ENCODE data around the gene GFRA1. TPM values are rescaled to one million over a fixed set of nuclear protein-coding genes. Genes with fewer than 3 reads are reported as not detected.
A peak's percentile ranks its signal among the peaks of the same experiment; 100 is the strongest.

GFRA1 gene
- polyA plus RNA-seq, 1 donor (not counting 4 experiments of a cell fraction or from before 2014, with no cell fraction given) = not detected

GRCh38 chr10:116251602-116252395, 21.2 kb downstream of the GFRA1 start:
- DNase-seq (ENCODE audit: low read depth, low spot score) = no peak
- Histone ChIP-seq H3K27ac (ENCODE audit: control insufficient read depth, insufficient read depth, low read length) (no peak overlapping the region), H3K36me3 (ENCODE audit: control insufficient read depth in 2 of 2, extremely low read depth in 1 of 2, insufficient read depth in 2 of 2, low read length in 2 of 2) (no peaks in the 10 kb centered on the region), H3K9me1 (ENCODE audit: control insufficient read depth, extremely low read depth, insufficient read depth, low read length) (no peaks in the 10 kb centered on the region), H3K9ac (ENCODE audit: control insufficient read depth, extremely low read depth, insufficient read depth, low read length) (no peak overlapping the region), H4K20me1 (ENCODE audit: control insufficient read depth, extremely low read depth, insufficient read depth, low read length) (no peaks in the 10 kb centered on the region), H3K9me3 (ENCODE audit: control insufficient read depth, low read depth, low read length) (no peaks in the 10 kb centered on the region), H3K4me3 (ENCODE audit: control insufficient read depth in 2 of 3, extremely low read depth in 1 of 3, insufficient read depth in 2 of 3, low read depth in 1 of 3, low read length in 3 of 3) (no peak overlapping the region), H3K27me3 (ENCODE audit: control insufficient read depth, extremely low read depth, insufficient read depth, low read length) (no peaks in the 10 kb centered on the region), H3K4me1 (ENCODE audit: control insufficient read depth, extremely low read depth, insufficient read depth, low read length) (no peaks in the 10 kb centered on the region), H3K79me2 (ENCODE audit: control insufficient read depth, insufficient read depth, low read length) (no peaks in the 10 kb centered on the region), H3K4me2 (ENCODE audit: control insufficient read depth, extremely low read depth, insufficient read depth, low read depth, low read length) (no peak overlapping the region), H2AFZ (ENCODE audit: control insufficient read depth, low read length) (no peak overlapping the region)
- TF ChIP-seq EZH2 (IDR thresholded peaks at IDR 0.05; ENCODE audit: low read length) (no peak), CTCF (optimal IDR thresholded peaks at IDR 0.05 in 1 of 3, IDR thresholded peaks at IDR 0.05 in 1 of 3, conservative IDR thresholded peaks at IDR 0.05 in 1 of 3; ENCODE audit: extremely low read depth in 1 of 3, insufficient read depth in 2 of 3, low read length in 3 of 3) (no peak)
- dilution Hi-C loops (cut with MboI; ENCODE audit: extremely low pct_ligation_motif_present, low sequenced_read_pairs) = no loop called here
- FAIRE-seq = no peak

- FAIRE-seq (no peak), DNase-seq (ENCODE audit: low read depth, low spot score) (no peak)
- no peaks in the 10 kb centered on the region for H3K36me3 ChIP-seq (ENCODE audit: control insufficient read depth in 2 of 2, extremely low read depth in 1 of 2, insufficient read depth in 2 of 2, low read length in 2 of 2)
- H3K27ac ChIP-seq (ENCODE audit: control insufficient read depth, insufficient read depth, low read length) = no peak overlapping the region
- H4K20me1 ChIP-seq (ENCODE audit: control insufficient read depth, extremely low read depth, insufficient read depth, low read length) = no peaks in the 10 kb centered on the region
- H3K4me2 ChIP-seq (ENCODE audit: control insufficient read depth, extremely low read depth, insufficient read depth, low read depth, low read length) = no peak overlapping the region
- dilution Hi-C loops (cut with MboI; ENCODE audit: extremely low pct_ligation_motif_present, low sequenced_read_pairs) = no loop called here
- TF ChIP-seq CTCF (optimal IDR thresholded peaks at IDR 0.05 in 1 of 3, IDR thresholded peaks at IDR 0.05 in 1 of 3, conservative IDR thresholded peaks at IDR 0.05 in 1 of 3; ENCODE audit: extremely low read depth in 1 of 3, insufficient read depth in 2 of 3, low read length in 3 of 3) (no peak), EZH2 (IDR thresholded peaks at IDR 0.05; ENCODE audit: low read length) (no peak)
- H3K4me3 ChIP-seq (ENCODE audit: control insufficient read depth in 2 of 3, extremely low read depth in 1 of 3, insufficient read depth in 2 of 3, low read depth in 1 of 3, low read length in 3 of 3) = no peak overlapping the region
- no peaks in the 10 kb centered on the region for H3K9me1 ChIP-seq (ENCODE audit: control insufficient read depth, extremely low read depth, insufficient read depth, low read length)
- no peaks in the 10 kb centered on the region for H3K79me2 ChIP-seq (ENCODE audit: control insufficient read depth, insufficient read depth, low read length)
- H3K9ac ChIP-seq (ENCODE audit: control insufficient read depth, extremely low read depth, insufficient read depth, low read length) = no peak overlapping the region
- no peaks in the 10 kb centered on the region for H3K4me1 ChIP-seq (ENCODE audit: control insufficient read depth, extremely low read depth, insufficient read depth, low read length)
- H3K27me3 ChIP-seq (ENCODE audit: control insufficient read depth, extremely low read depth, insufficient read depth, low read length) = no peaks in the 10 kb centered on the region
- peak overlapping the region; percentile 19 for H2AFZ ChIP-seq (ENCODE audit: control insufficient read depth, low read length)
- H3K9me3 ChIP-seq (ENCODE audit: control insufficient read depth, low read depth, low read length) = no peaks in the 10 kb centered on the region
Measured at GRCh38 chr10:116247691-116248090, 25.3 kb downstream of the GFRA1 start.
